GM21390 (cell line): ENCODE data around the gene SLAMF7.

Source experiments
- ATAC-seq: cut with Tn5 transposase; IDR thresholded peaks from one replicate; pipeline ENCODE4 v1.9.1; 2021; ENCODE audit not compliant: unreplicated experiment

SLAMF7 gene

GRCh38 chr1:160799641-160800040 is 60.6 kb downstream of the SLAMF7 start:
- no peak for ATAC-seq

DNA sequence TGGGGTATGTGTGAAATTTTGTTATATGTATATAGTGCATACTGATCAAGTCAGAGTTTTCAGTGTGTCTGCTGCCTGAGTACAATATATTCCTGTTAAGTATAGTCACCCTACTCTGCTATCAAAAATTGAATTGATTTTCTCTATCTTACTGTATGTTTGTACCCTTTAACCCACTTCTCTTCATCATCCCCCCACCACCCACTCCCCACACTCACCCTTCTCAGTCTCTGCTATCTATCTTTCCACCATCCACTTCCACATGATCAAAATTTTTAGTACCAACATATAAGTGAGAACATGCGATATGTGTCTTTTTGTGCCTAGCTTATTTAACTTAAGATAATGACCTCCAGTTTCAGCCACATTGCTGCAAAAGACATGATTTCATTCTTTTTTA is 61.1 kb downstream of the SLAMF7 start:
- no peak for ATAC-seq

GRCh38 chr1:160800645-160801408 is 61.8 kb downstream of the SLAMF7 start:
- no peak for ATAC-seq

DNA sequence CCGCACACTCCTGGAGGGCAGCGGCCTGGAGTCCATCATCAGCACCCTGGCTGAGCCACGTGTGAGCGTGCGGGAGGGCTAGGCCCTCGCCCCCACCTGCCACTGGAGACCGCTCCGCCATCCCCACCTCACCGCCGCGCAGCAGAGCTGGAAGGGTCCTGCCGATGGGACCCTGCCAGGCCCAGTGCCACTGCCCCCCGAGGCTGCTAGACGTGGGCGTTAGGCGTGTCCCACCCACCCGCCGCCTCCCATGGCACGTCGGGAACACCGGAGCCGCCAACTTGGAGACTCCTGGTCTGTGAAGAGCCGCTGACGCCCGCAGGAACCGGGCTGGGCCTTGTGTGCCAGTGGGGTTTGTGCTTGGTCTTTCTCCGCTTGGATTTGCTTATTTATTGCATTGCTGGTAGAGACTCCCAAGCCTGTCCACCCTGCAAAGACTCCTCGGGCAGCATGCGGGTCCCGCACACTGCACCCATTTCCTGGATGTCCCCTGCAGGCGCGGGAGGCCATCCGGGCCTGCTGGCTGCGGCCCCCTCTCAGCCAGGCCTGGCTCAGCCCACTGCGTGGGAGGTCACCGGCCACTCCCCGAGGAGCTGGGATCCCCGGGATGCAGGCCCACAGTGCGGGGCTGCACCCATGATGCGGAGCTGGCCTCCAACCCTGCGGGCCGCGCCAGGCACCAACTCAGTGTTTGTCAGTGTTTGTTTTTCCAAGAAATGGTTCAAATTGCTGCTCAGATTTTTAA is 63.0 kb downstream of the SLAMF7 start:
- no peak for ATAC-seq
